T-helper 2 cell treated with Interferon-gamma antibody and Interleukin-4, amounts not matched to agents 100 ng/mL and 5 ng/mL, for 36 hours (primary cell): Measurements from ENCODE around the gene MAT1A. TPM values are rescaled to one million over a fixed set of nuclear protein-coding genes. Genes with fewer than 3 reads are reported as not detected.
"Not testable (repeated sequence)": the region's sequence is repeated elsewhere in the genome, so short reads cannot be mapped to it uniquely, and the experiment has no call there.

Experiments used
- intact Hi-C: fragments of 100-400 bp; cut with micrococcal nuclease; formaldehyde crosslinking; loops from one replicate; pipeline ENCODE4 v1.15.1; 2023
- total RNA-seq: library from RNA; stranded (reverse); gene quantifications from 2 replicates; pipeline ENCODE4 v1.2.3, GENCODE V29; 2022

The MAT1A gene
- total RNA-seq, 1 donor from 2014 or later, result not detected

DNA sequence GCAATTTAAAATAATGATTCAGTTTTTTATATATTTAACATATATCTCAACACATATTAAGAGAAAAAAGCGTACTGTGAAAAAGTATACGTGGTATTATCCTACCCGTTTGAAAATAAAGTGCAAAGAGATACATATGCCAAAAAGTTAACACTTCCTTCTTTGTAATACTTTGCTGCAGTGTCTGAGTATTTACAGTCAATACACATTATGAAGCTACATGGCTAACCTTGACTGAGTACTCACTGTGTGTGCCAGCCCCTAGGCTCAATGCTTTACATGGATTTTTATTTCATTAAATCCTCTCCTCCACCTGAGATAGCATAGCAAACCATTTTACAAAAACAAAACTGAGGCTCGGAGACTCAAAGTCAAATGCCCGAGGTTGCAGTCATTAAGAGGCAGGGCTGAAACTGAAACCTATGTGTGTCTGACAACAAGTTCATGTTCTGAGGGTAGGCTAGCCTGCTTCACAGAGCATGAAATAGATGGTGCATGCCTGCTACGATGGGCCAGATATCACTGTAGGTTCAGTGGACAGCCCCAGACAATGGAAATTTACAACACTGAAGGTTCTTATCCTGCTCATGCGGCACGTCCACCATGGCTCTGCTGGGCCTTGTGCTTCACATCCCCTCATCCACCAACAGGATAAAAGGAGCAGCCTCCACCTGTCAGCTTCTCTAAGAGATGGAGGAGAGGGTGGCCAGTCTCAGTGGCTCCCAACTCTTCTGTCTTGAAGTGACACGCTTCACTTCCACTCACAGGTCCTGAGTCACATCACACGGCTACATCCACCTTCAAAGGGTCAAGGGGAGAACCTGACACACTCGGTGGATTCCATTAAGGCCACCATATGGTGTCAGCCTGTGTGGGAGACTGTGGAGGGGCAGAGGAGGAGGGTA, 54.9 kb downstream of the MAT1A start:
- intact Hi-C loops, result not testable (repeated sequence)

DNA sequence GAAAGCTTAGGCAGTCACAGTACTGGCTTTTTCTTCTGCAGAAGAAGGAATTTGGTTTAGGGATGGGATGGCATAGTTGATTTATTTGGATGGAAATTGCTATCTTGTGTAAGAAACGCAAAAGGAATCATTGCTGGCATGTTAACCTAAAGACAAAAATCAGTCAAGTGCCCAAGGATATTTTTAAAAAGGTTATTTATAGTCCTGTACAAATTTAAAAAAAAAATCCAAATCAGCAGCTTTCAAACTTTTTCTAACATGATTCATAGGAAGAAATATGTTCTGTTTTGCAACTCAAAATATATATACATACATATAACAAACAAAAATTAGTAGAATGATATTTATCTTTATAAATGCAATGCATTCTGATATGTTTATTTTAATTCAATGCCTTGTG, 55.6 kb downstream of the MAT1A start:
- intact Hi-C loops, result not testable (repeated sequence)

DNA sequence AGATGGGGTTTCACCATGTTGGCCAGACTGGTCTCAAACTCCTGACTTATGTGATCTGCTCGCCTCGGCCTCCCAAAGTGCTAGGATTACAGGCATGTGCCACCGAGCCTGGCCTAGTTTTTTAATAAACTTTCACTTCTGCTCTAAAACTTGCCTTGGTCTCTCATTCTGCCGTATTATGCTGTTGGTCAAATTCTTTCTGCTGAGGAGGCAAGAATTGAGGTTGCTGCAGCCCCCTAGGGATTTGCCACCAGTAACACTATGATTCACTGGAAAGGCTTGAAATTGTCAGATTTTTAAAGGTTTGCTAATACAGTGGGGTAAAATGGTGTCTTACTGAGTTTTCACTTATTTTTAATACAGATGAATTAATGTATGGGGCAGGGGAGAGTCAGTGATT, 62.7 kb downstream of the MAT1A start:
- intact Hi-C loops, result not testable (repeated sequence)

DNA sequence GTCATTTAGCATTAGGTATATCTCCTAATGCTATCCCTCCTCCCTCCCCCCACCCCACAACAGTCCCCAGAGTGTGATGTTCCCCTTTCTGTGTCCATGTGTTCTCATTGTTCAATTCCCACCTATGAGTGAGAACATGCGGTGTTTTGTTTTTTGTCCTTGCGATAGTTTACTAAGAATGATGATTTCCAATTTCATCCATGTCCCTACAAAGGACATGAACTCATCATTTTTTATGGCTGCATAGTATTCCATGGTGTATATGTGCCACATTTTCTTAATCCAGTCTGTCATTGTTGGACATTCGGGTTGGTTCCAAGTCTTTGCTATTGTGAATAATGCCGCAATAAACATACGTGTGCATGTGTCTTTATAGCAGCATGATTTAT, 66.4 kb downstream of the MAT1A start:
- intact Hi-C loops, result loop anchor here (2.0 to 5.0 kb wide), 2 partner anchors 18 to 166 kb away; partner anchors contain the start of gene ANXA11

Other genes starting within 250 kb of the MAT1A start
- gene TMEM254, start 211.0 kb downstream of the MAT1A start, total RNA-seq, result 13.9 and 15.5 TPM in 2 replicates
- gene PLAC9, start 156.9 kb downstream of the MAT1A start, total RNA-seq, result not detected in 2 replicates
- 231 and 244 TPM in 2 replicates for gene ANXA11, start 84.1 kb downstream of the MAT1A start, total RNA-seq
- not detected in 2 replicates for gene DYDC1, start 67.1 kb upstream of the MAT1A start, total RNA-seq
- not detected in 2 replicates for gene DYDC2, start 67.1 kb upstream of the MAT1A start, total RNA-seq
- 8.5 and 11.5 TPM in 2 replicates for gene PRXL2A, start 118.9 kb upstream of the MAT1A start, total RNA-seq
- gene TSPAN14, start 164.7 kb upstream of the MAT1A start, total RNA-seq, result 118 and 119 TPM in 2 replicates
- gene SH2D4B, start 248.2 kb upstream of the MAT1A start, total RNA-seq, result 0.07 and 0.14 TPM in 2 replicates